SKM-1 (cell line): ENCODE measurements around the gene SNAPIN.

Source experiments
- DNase-seq: peaks from one replicate; lab custom pipeline; 2025; ENCODE audit not compliant: unreplicated experiment; lab: John Stamatoyannopoulos, UW

Gene SNAPIN

GRCh38 chr1:153699768-153700167 lies 41.3 kb downstream of the SNAPIN start:
- no peak for DNase-seq

- DNase-seq, result no peak
Observed at GRCh38 chr1:153705484-153705883, 47.0 kb downstream of the SNAPIN start.

GRCh38 chr1:153711026-153711425 lies 52.5 kb downstream of the SNAPIN start:
- DNase-seq, result no peak
